GM19023 (cell line): Measurements from ENCODE around the gene CIB4.
"Not testable (repeated sequence)": the region's sequence is repeated elsewhere in the genome, so short reads cannot be mapped to it uniquely, and the experiment has no call there.

Experiments used
- ATAC-seq: cut with Tn5 transposase; IDR thresholded peaks from one replicate; pipeline ENCODE4 v1.9.1; 2021; ENCODE audit warnings: mild to moderate bottlenecking, moderate library complexity; ENCODE audit not compliant: unreplicated experiment

Gene CIB4

GRCh38 chr2:26668041-26668440 is 26.9 kb upstream of the CIB4 start:
- ATAC-seq = no peak

- no peak for ATAC-seq
These were observed 25.5 kb upstream of the CIB4 start for GRCh38 chr2:26666671-26667070.

- not testable (repeated sequence) for ATAC-seq
These were observed 24.1 kb upstream of the CIB4 start for GRCh38 chr2:26665296-26665695.

- ATAC-seq = no peak
These were observed 19.3 kb upstream of the CIB4 start for GRCh38 chr2:26660363-26660962.

- ATAC-seq = no peak
These were observed 17.7 kb upstream of the CIB4 start for GRCh38 chr2:26658691-26659346.

GRCh38 chr2:26657265-26657664 is 16.1 kb upstream of the CIB4 start:
- ATAC-seq = no peak

GRCh38 chr2:26655611-26656195 is 14.5 kb upstream of the CIB4 start:
- no peak for ATAC-seq

GRCh38 chr2:26655120-26655519 is 14.0 kb upstream of the CIB4 start:
- ATAC-seq = not testable (repeated sequence)

GRCh38 chr2:26654061-26654340 is 12.8 kb upstream of the CIB4 start:
- ATAC-seq = no peak

- ATAC-seq = no peak
These were observed 12.3 kb upstream of the CIB4 start for GRCh38 chr2:26653207-26654060.

GRCh38 chr2:26652361-26653041 is 11.3 kb upstream of the CIB4 start:
- ATAC-seq = no peak

- ATAC-seq = no peak
These were observed 10.6 kb upstream of the CIB4 start for GRCh38 chr2:26651799-26652198.

- ATAC-seq = no peak
These were observed 10.3 kb upstream of the CIB4 start for GRCh38 chr2:26651470-26651771.

GRCh38 chr2:26650713-26651469 is 9.7 kb upstream of the CIB4 start:
- ATAC-seq = no peak

- ATAC-seq = no peak
These were observed 9.0 kb upstream of the CIB4 start for GRCh38 chr2:26649992-26650712.

GRCh38 chr2:26649322-26649721 is 8.2 kb upstream of the CIB4 start:
- no peak for ATAC-seq

- no peak for ATAC-seq
These were observed 7.3 kb upstream of the CIB4 start for GRCh38 chr2:26648516-26648915.

GRCh38 chr2:26647981-26648380 is 6.8 kb upstream of the CIB4 start:
- ATAC-seq = no peak

GRCh38 chr2:26646986-26647672 is 6.0 kb upstream of the CIB4 start:
- no peak for ATAC-seq
